ENCODE results near the gene CD70.

Gene CD70

GRCh38 chr19:6571167-6571566 is 19.8 kb downstream of the CD70 start:
- no peak for TF ChIP-seq SIN3A (IDR thresholded peaks at IDR 0.05; ENCODE audit: borderline replicate concordance, insufficient read depth, low read length)
- no peak for TF ChIP-seq REST (IDR thresholded peaks at IDR 0.05; ENCODE audit: insufficient read depth in 1 of 2, low read depth in 2 of 2, low read length in 2 of 2)
- no peak for TF ChIP-seq TAF1 (IDR thresholded peaks at IDR 0.05; ENCODE audit: borderline replicate concordance, insufficient read depth, low read length)
- no peak for TF ChIP-seq POLR2AphosphoS5 (IDR thresholded peaks at IDR 0.05; ENCODE audit: low read depth, low read length)
- TF ChIP-seq FOXP2 (optimal IDR thresholded peaks at IDR 0.05; ENCODE audit: borderline replicate concordance, extremely low read depth, extremely low read length, insufficient read depth) = no peak

DNA sequence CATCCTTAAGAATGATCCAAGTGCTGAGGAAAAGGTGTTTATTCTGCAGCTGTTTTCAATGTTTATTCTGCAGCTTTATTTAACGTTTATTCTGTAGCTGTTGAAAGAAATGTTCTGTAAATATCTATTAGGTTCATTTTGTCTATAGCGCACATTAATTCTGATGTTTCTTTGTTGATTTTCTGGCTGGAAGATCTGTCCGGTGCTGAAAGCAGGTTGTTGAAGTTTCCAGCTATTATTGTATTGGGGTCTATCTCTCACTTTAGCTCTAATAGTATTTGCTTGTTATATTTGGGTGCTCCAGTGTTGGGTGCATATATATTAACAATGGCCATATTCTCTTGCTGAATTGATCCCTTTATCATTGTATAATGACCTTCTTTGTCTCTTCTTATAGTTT is 20.2 kb downstream of the CD70 start:
- TF ChIP-seq POLR2AphosphoS5 (IDR thresholded peaks at IDR 0.05; ENCODE audit: low read depth, low read length) = no peak
- TF ChIP-seq REST (IDR thresholded peaks at IDR 0.05; ENCODE audit: insufficient read depth in 1 of 2, low read depth in 2 of 2, low read length in 2 of 2) = peak in 1 of 2 experiments; percentile 50; a peak in 1 of 4 replicates

- TF ChIP-seq FOXP2 (optimal IDR thresholded peaks at IDR 0.05; ENCODE audit: borderline replicate concordance, extremely low read depth, extremely low read length, insufficient read depth) (no peak), TAF1 (IDR thresholded peaks at IDR 0.05; ENCODE audit: borderline replicate concordance, insufficient read depth, low read length) (no peak), REST (IDR thresholded peaks at IDR 0.05; ENCODE audit: insufficient read depth in 1 of 2, low read depth in 2 of 2, low read length in 2 of 2) (no peak), SIN3A (IDR thresholded peaks at IDR 0.05; ENCODE audit: borderline replicate concordance, insufficient read depth, low read length) (no peak), POLR2AphosphoS5 (IDR thresholded peaks at IDR 0.05; ENCODE audit: low read depth, low read length) (no peak)
These were observed 22.1 kb downstream of the CD70 start for GRCh38 chr19:6568816-6569215.

DNA sequence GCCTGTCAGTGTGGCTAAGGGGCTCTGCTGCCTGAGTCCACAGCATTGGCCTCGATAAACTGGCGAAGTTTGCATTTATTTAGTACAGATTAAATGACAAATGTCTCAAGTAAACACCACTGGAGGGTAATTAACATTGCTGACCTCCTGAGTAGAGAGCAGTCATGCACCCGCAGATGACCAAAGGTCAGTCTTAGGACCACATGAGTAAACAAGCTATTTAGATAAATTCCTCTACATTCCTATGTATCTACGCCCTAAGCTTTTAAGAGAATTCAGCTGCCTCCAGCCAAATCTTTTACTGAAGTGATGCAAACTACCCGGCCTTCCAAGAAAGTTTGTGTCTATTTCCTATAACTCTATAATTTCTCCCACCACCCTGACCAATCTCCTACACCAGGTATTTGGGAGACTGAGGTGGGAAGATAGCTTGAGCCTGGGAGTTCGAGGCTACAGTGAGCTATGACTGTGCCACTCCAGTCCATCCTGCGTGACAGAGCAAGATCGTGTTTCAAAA is 22.9 kb downstream of the CD70 start:
- TF ChIP-seq POLR2AphosphoS5 (IDR thresholded peaks at IDR 0.05; ENCODE audit: low read depth, low read length) (no peak), FOXP2 (optimal IDR thresholded peaks at IDR 0.05; ENCODE audit: borderline replicate concordance, extremely low read depth, extremely low read length, insufficient read depth) (no peak), TAF1 (IDR thresholded peaks at IDR 0.05; ENCODE audit: borderline replicate concordance, insufficient read depth, low read length) (no peak), REST (IDR thresholded peaks at IDR 0.05; ENCODE audit: insufficient read depth in 1 of 2, low read depth in 2 of 2, low read length in 2 of 2) (no peak), SIN3A (IDR thresholded peaks at IDR 0.05; ENCODE audit: borderline replicate concordance, insufficient read depth, low read length) (no peak)

DNA sequence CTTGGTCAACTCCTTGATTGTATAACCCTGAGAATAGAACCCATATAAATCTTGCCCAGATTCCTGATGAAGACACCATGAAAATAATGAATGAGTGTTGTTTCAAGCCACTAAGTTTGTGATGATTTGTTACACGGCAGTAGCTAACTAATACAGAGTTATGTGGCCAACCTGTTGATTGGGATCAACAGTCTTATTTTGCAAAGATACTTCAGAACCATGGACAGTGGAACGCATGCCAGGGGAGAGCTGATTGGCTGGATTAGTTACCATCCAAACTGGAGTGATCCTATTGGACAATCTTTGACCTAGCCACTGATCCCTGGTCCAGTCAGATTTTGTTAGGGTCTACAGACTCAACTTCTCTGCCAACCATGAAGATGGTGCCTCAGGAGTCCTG is 26.6 kb downstream of the CD70 start:
- TF ChIP-seq SIN3A (IDR thresholded peaks at IDR 0.05; ENCODE audit: borderline replicate concordance, insufficient read depth, low read length) = no peak
- peak; percentile 77 to 95 for TF ChIP-seq REST (IDR thresholded peaks at IDR 0.05; ENCODE audit: insufficient read depth in 1 of 2, low read depth in 2 of 2, low read length in 2 of 2)
